K562 (cell line): ENCODE results near the gene APOA1. TPM values are rescaled to one million over a fixed set of nuclear protein-coding genes. Genes with fewer than 3 reads are reported as not detected.

ENCODE experiments used
- ATAC-seq: fragments of 200-7000 bp; cut with Tn5 transposase; 3 replicates; pipeline ENCODE4 v1.9.1; 2020; ENCODE audit warnings: moderate library complexity
- BruUV-seq: library from RNA; stranded (reverse); fragments of 400-500 nt; replicated peaks from 2 replicates; lab custom pipeline; 2021; lab: Mats Ljungman, UMichigan
- CTCF ChIA-PET: fragments of 300-600 bp; formaldehyde crosslinking; extraction: SDS; loops from one replicate; lab custom pipeline; 2021; ENCODE audit warnings: low intra/inter-chr PET ratio; lab: Yijun Ruan, JAX
- POLR2A ChIA-PET: fragments of 300-600, 350-650 bp; sonication (Branson Sonifier 250); formaldehyde crosslinking; extraction: SDS; loops from one replicate; lab custom pipeline; 2021; ENCODE audit warnings: antibody characterized with exemption, inconsistent platforms; lab: Yijun Ruan, JAX
- DNase-seq, 4 experiments: peaks; one replicate each; pipeline versions ENCODE4 v3.0.0 to v3.0.0-alpha.2; 2011 to 2018; ENCODE audit warnings: low spot score in 3 of 4, mixed read lengths in 3 of 4; ENCODE audit errors: extremely low read depth in 1 of 4
- FAIRE-seq: peaks from 2 replicates; lab custom pipeline; 2011; peaks lifted over from hg19 to GRCh38; lab: Jason Lieb, UNC
- H2AFZ ChIP-seq: 2 replicates; pipeline ENCODE4 v1.6.0; 2011; ENCODE audit warnings: low read depth, low read length, control low read depth, inconsistent platforms
- H3K27ac ChIP-seq: fragments of 200-600 bp; 3 replicates; pipeline ENCODE4 v1.8.0; 2011; ENCODE audit warnings: low read depth, mild to moderate bottlenecking, control low read depth, inconsistent platforms, low read length, moderate library complexity, mixed read lengths; ENCODE audit errors: extremely low read depth
- H3K27me3 ChIP-seq, 2 experiments: fragments of 300-600 bp in 1 of 2; 2 replicates in 1 of 2; 3 replicates in 1 of 2; pipeline versions ENCODE4 v1.6.0 to v1.8.0; 2011; ENCODE audit warnings: inconsistent platforms in 2 of 2, low read length in 2 of 2, mild to moderate bottlenecking in 1 of 2, mixed read lengths in 1 of 2, moderate library complexity in 1 of 2; ENCODE audit not compliant: control insufficient read depth in 2 of 2, insufficient read depth in 2 of 2
- H3K36me3 ChIP-seq: fragments of 300-600 bp; 3 replicates; pipeline ENCODE4 v1.8.0; 2011; ENCODE audit warnings: mild to moderate bottlenecking, low read length, inconsistent platforms; ENCODE audit not compliant: control insufficient read depth, insufficient read depth
- H3K4me1 ChIP-seq, 2 experiments: fragments of 200-600 bp in 1 of 2; replicated peaks in 1 of 2; 2 replicates in 1 of 2; 3 replicates in 1 of 2; pipeline versions ENCODE4 v1.5.1 to v1.8.0; 2011; ENCODE audit warnings: inconsistent platforms in 2 of 2, low read length in 2 of 2, mild to moderate bottlenecking in 1 of 2, mixed read lengths in 1 of 2, moderate library complexity in 1 of 2; ENCODE audit not compliant: control insufficient read depth in 2 of 2, insufficient read depth in 2 of 2
- H3K4me2 ChIP-seq: 2 replicates; pipeline ENCODE4 v1.6.1; 2011; ENCODE audit warnings: low read length, control low read depth, inconsistent platforms, mixed read lengths; ENCODE audit not compliant: insufficient read depth
- H3K4me3 ChIP-seq: fragments of 200-600 bp; sonication (generic), shearing (Covaris generic); 2 replicates; pipeline ENCODE4 v1.5.1; 2016; ENCODE audit warnings: control low read depth, inconsistent platforms
- H3K79me2 ChIP-seq: fragments of 200-600 bp; 3 replicates; pipeline ENCODE4 v1.8.0; 2011; ENCODE audit warnings: low read length, inconsistent platforms; ENCODE audit not compliant: control insufficient read depth, insufficient read depth
- H3K9ac ChIP-seq, 2 experiments: 2 replicates each; pipeline versions ENCODE4 v1.6.0 to v1.6.1; 2011; ENCODE audit warnings: low read depth in 2 of 2, low read length in 2 of 2, control low read depth in 1 of 2, inconsistent platforms in 1 of 2, mild to moderate bottlenecking in 1 of 2, mixed read lengths in 1 of 2; ENCODE audit not compliant: insufficient read depth in 1 of 2
- H3K9me1 ChIP-seq: one replicate; pipeline ENCODE4 v1.6.0; 2011; ENCODE audit warnings: inconsistent platforms, mild to moderate bottlenecking, low read length, moderate library complexity; ENCODE audit not compliant: control insufficient read depth, insufficient read depth
- H3K9me3 ChIP-seq: replicated peaks from 2 replicates; pipeline ENCODE4 v1.5.1; 2011; ENCODE audit warnings: low read depth, low read length, inconsistent platforms; ENCODE audit not compliant: control insufficient read depth, insufficient read depth
- H4K20me1 ChIP-seq: replicated peaks from 2 replicates; pipeline ENCODE4 v1.6.1; 2011; ENCODE audit warnings: low read length, inconsistent platforms, mixed read lengths; ENCODE audit not compliant: control insufficient read depth, insufficient read depth
- ATF7 ChIP-seq: fragments of 450-650 bp; IDR thresholded peaks from 2 replicates; pipeline ENCODE4 v1.7.1; 2014; ENCODE audit warnings: mild to moderate bottlenecking, moderate library complexity
- DNMT1 ChIP-seq: fragments of 450-650 bp; IDR thresholded peaks from 2 replicates; pipeline ENCODE4 v1.6.1; 2016; ENCODE audit warnings: antibody characterized with exemption, mild to moderate bottlenecking
- NFYB ChIP-seq: IDR thresholded peaks from 2 replicates; pipeline ENCODE4 v1.6.1; 2011; ENCODE audit warnings: mild to moderate bottlenecking, moderate library complexity; ENCODE audit not compliant: insufficient read length; ENCODE audit errors: extremely low read depth
- POLR2AphosphoS2 ChIP-seq: IDR thresholded peaks from 2 replicates; pipeline ENCODE4 v1.6.1; 2012; ENCODE audit warnings: low read length, improper control_type of control experiment
- RBM34 ChIP-seq: fragments of 200-400 bp; formaldehyde crosslinking; IDR thresholded peaks from 2 replicates; pipeline ENCODE4 v1.6.1; 2018; ENCODE audit warnings: low read length, borderline replicate concordance; ENCODE audit not compliant: insufficient read depth
- RNF2 ChIP-seq: sonication (generic); IDR thresholded peaks from 2 replicates; pipeline ENCODE4 v1.6.1; 2016
- STAT5A ChIP-seq: IDR thresholded peaks from 2 replicates; pipeline ENCODE4 v1.6.1; 2012; ENCODE audit warnings: low read length, inconsistent platforms, borderline replicate concordance
- TFAP4 ChIP-seq: sonication (generic); formaldehyde crosslinking; IDR thresholded peaks from 2 replicates; pipeline ENCODE4 v1.8.0; 2022; ENCODE audit warnings: missing genetic modification reagents, mild to moderate bottlenecking, moderate library complexity, borderline replicate concordance
- ZNF212 ChIP-seq: fragments of 450-650 bp; formaldehyde crosslinking; IDR thresholded peaks from 2 replicates; pipeline ENCODE4 v1.4.0; 2020; ENCODE audit warnings: mild to moderate bottlenecking
- ZNF280A ChIP-seq: fragments of 450-650 bp; IDR thresholded peaks from 2 replicates; pipeline ENCODE4 v1.6.1; 2018; ENCODE audit warnings: mild to moderate bottlenecking, low read depth; ENCODE audit not compliant: partially characterized antibody
- WGBS: fragments of 100-300 bp; shearing (Covaris generic); methylation state at CpG from one replicate; pipeline ENCODE4 v1.1.6; 2016; ENCODE audit warnings: low coverage, mixed read lengths; ENCODE audit not compliant: insufficient coverage; ENCODE audit errors: missing lambda C conversion rate; 5-methylcytosine and 5-hydroxymethylcytosine counted together
- in situ Hi-C: fragments of 300-500 bp; cut with MboI; formaldehyde crosslinking; loops from 4 replicates; pipeline ENCODE4 v1.15.0; 2018; ENCODE audit warnings: inconsistent platforms, mixed read lengths
- intact Hi-C: fragments of 100-400 bp; cut with micrococcal nuclease; formaldehyde crosslinking; loops from 2 replicates; pipeline ENCODE4 v1.14.2; 2022
- polyA plus RNA-seq, 8 experiments: library from polyadenylated mRNA; depleted of rRNA in 4 of 8; stranded (reverse) in 5 of 8; unstranded in 3 of 8; fragments of >200 nt; fragmentation: Nextera tagmentation in 2 of 8; fragmentation: Illumina TruSeq in 1 of 8; extraction: Ambion mirVana in 2 of 8; extraction: Trizol in 1 of 8; gene quantifications; 2 replicates each; pipeline versions ENCODE4 v1.2.1 to v1.2.3, GENCODE V29; 2011 to 2014; ENCODE audit warnings: inconsistent platforms in 1 of 8, missing spikeins in 1 of 8
- total RNA-seq, 7 experiments: library from RNA; depleted of rRNA in 6 of 7; stranded (reverse); fragments of >200 nt in 6 of 7; fragmentation: Illumina TruSeq in 2 of 7; extraction: Trizol in 2 of 7; gene quantifications; 2 replicates each; pipeline versions ENCODE4 v1.2.1 to v1.2.3, GENCODE V29; 2011 to 2021; ENCODE audit warnings: low replicate concordance in 1 of 7

APOA1 gene
- total and polyA plus RNA-seq, 9 of the 15 experiments (the other 6 are each of a cell fraction or from before 2014, with no cell fraction given): 1.8 TPM; not detected in 8

GRCh38 chr11:116873381-116873780 is 36.0 kb upstream of the APOA1 start (continued):
- no peak for TF ChIP-seq TFAP4

- Histone ChIP-seq H3K4me2 (no peak overlapping the region), H3K9me1 (no peaks in the 10 kb centered on the region), H3K9ac (no peak overlapping the region), H3K4me1 (no peaks in the 10 kb centered on the region), H3K36me3 (peaks cover 88% of the 10 kb centered on the region), H3K27ac (no peak overlapping the region), H3K9me3 (no peaks in the 10 kb centered on the region), H3K79me2 (no peaks in the 10 kb centered on the region), H4K20me1 (no peaks in the 10 kb centered on the region), H3K27me3 (no peaks in the 10 kb centered on the region), H2AFZ (no peak overlapping the region), H3K4me3 (no peak overlapping the region)
- 86% methylated on average over 3 of the region's 3 CpGs for whole genome bisulfite sequencing
- in situ Hi-C loops: no loop called here
- intact Hi-C loops: no loop called here
- ChIA-PET POLR2A (no interaction called here), CTCF (no interaction called here)
- no peak for FAIRE-seq
- DNase-seq: no peak
- TF ChIP-seq ZNF212 (CRISPR knock-in tag) (no peak), RNF2 (no peak)
- BruUV-seq: no TSS peak
- no peak for ATAC-seq
Measured at GRCh38 chr11:116871248-116871647, 33.8 kb upstream of the APOA1 start.

- no TSS peak for BruUV-seq
- 80% methylated on average over 3 of the region's 3 CpGs for whole genome bisulfite sequencing
- TF ChIP-seq STAT5A (no peak), POLR2AphosphoS2 (no peak), NFYB (no peak), ATF7 (no peak), ZNF280A (no peak), DNMT1 (no peak), RBM34 (no peak)
- Histone ChIP-seq H3K79me2 (no peaks in the 10 kb centered on the region), H3K4me2 (no peak overlapping the region), H3K4me1 (no peaks in the 10 kb centered on the region), H3K36me3 (peaks cover 90% of the 10 kb centered on the region), H3K27ac (no peak overlapping the region), H2AFZ (no peak overlapping the region), H3K9me1 (no peaks in the 10 kb centered on the region), H4K20me1 (no peaks in the 10 kb centered on the region), H3K9me3 (no peaks in the 10 kb centered on the region), H3K4me3 (no peak overlapping the region), H3K27me3 (no peaks in the 10 kb centered on the region), H3K9ac (0 out of 4 replicates have a peak overlapping the region, but pooled peaks of 1 of the 2 experiments have one; percentile 13)
- ATAC-seq (no peak), DNase-seq (no peak), FAIRE-seq (no peak)
- ChIA-PET POLR2A (interaction anchor here (0.7 to 0.8 kb wide), 3 partner anchors 10 to 297 kb away, joined by 3 to 4 read pairs (median 3); no protein-coding TSS in a partner anchor), CTCF (no interaction called here)
- intact Hi-C loops (no loop called here), in situ Hi-C loops (no loop called here)
Measured at GRCh38 chr11:116870054-116870453, 32.6 kb upstream of the APOA1 start.
